ENCODE data around the gene MYADML2.

MYADML2 gene

DNA sequence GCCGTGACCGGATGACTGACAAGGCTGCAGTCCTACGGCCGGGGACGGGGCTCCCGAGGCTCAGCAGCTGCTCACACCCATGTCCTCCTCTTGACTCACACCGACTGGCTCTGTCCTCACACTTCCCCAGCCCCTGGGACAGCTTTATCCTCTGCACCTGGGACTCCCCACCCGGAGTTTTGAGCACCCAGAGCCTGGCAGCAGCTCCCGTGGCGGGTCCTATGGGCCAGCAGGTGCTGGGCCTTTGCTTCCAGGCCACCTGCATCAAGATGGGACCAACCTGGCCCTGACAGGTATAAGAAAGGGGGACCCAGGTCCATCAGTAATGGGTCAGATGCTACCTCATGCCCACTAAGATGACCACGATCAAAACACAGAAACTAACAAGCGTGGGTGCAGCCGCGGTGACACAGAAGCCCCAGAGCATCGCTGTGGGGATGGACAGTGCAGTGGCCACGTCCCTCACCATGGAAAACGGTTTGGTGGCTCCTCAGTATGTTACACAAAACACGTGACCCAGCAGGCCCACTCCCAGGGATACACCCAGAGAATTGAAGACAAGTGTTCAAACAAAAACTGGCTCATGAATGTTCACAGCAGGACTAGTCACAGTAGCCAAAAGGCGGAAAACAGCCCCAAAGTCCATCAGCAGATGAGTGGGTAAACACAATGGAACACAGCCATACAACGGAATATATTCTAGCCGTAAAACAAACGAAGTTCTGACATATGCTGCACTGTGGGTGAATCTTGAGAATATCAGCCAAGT, 17.2 kb upstream of the MYADML2 start:
- H3K27ac ChIP-seq = no peak overlapping the region
- no peak for TF ChIP-seq CTCF (conservative IDR thresholded peaks at IDR 0.05)

DNA sequence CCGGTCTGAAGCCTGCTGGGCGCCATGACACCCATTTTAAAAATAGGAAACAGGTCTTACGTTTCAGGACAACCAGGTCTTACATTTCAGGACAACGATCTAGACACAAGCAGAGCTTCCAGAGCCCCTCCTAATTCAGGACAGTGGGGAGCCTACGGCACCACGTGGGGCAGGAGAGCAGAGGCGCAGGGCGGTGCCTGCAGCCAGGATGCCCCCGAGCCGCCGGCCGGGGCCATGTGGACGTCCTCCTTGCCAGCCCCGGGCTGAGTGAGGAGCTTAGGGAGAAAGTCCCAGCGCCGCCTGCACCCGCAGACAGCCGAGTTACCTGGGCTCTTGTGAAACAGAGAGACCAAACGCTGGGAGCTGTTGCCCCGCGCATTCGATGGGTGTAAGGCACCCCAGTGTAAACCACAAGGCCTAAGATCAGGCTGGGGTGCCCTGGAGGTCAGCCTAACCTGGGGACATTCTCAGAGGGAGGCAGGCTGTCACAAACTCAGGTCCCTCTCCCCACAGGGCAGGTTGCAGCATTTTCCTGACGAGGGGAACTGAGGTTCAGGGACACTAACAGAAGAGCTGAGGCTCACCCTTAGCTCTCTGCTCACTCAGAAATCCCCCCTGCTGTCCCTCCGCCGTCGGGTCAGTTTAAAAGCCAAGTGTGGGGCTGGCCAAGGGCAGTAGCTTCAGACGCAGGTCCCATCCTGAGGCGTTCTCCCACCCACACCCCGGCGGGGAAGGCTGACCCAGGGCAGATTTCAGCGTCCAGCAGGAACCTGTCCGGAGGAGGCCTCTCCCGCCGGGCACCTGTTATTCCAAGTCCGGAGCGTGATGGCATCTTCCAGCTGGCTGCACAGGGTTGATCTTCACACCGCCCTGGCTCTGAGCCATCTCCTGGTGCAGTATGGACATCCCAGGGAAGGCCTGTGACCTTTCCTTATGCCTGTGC, 15.7 kb upstream of the MYADML2 start:
- no peak overlapping the region for H3K27ac ChIP-seq
- no peak for TF ChIP-seq CTCF (conservative IDR thresholded peaks at IDR 0.05)

DNA sequence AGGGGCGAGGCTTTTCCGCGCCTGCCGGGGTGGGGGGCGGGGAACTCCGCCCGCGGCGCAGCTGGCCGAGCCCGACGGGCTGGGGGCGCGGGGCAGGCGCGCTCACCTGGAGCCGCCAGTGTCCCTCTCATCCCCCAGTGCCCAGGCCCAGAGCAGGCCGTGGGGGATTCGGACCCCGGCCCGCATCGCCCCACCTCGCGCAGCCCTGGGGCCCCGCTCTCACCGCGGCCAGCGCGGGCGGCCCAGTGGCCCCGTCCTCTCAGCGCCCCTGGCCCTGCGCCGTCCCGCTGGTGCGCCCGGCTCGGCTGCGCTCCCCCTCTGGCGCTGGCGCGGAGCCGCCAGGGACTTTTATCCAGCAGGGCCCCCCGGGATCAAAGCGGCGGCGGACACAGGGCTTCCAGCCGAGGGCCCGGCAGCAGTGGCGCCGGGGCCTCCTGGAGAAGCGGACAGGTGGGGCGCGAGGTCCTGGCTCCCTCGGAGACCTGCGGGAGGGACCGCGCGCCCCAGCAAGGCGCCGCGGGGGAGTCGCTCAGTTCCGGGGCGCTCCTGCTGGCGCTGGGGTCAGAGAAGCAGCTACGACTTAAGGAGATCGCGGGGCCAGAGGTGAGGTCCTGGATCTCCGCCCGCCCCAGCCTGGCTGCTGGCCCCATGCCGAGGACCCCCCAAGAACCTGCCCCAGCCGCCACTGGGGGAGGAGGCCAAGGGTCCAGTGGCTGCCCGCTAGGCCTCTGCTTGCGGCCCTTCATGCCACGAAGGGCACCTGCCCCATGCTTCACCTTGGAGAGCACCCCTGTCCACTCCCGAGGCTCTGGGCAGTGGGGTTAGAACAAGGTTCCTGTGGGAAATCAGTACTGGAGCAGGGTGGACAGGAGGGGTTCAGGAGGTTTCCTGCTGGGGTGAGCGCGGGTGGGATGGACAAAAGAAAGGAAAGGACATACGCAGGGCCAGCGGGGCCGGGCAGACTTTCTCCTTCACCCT, 14.8 kb upstream of the MYADML2 start:
- peak; percentile 36 for TF ChIP-seq CTCF (conservative IDR thresholded peaks at IDR 0.05)
- no peak overlapping the region; the same call in 1 of the 2 replicates for H3K27ac ChIP-seq

DNA sequence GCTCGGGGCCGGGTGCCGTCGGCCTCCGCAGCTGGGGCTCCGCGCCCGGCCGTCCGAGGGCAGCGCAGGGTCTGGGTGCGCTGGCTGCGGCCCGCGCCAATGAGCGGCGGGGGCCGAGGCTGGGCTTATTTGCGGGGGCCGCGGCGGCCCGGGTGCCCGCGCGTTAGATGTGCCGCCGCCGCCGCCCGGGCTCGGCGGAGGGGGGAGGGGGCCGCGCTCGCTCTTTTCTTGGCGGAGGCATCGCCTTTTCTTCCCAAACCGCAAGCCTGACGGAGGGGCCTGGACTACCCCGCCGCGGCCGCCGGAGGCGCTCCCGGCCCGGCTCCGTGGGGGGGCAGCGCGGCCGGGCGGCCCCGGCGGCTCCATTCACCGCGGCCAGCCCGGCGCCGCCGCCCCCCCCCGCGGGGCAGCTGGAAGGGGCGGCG, 14.1 kb upstream of the MYADML2 start, which contains the start of gene NOTUM:
Gene NOTUM (minus strand): TSS at position 101 of the 425 bp plus-strand sequence. CDS start 278 bp downstream, outside the sequence.
- peak within 1 kb of the TSS; percentile 33; the same call in 1 of the 2 replicates for H3K27ac ChIP-seq
- TF ChIP-seq CTCF (conservative IDR thresholded peaks at IDR 0.05) = peak; percentile 73

- TF ChIP-seq CTCF (conservative IDR thresholded peaks at IDR 0.05) = no peak
- peak overlapping the region; percentile 33; the same call in 1 of the 2 replicates for H3K27ac ChIP-seq
Observed at GRCh38 chr17:81960130-81960958, 13.3 kb upstream of the MYADML2 start.

GRCh38 chr17:81959362-81960129, 12.5 kb upstream of the MYADML2 start:
- peak; percentile 97 for TF ChIP-seq CTCF (conservative IDR thresholded peaks at IDR 0.05)

More at GRCh38 chr17:81959362-81960129, 12.5 kb upstream of the MYADML2 start:
- H3K27ac ChIP-seq = peak overlapping the region; percentile 33; the same call in 1 of the 2 replicates
